GM15510 (cell line): ENCODE measurements around the gene LAMC2.

Source experiments
- POLR2A ChIP-seq: IDR thresholded peaks from 3 replicates; pipeline ENCODE4 v1.6.1; 2011; ENCODE audit warnings: borderline replicate concordance; ENCODE audit not compliant: insufficient read length; ENCODE audit errors: extremely low read depth

The LAMC2 gene

GRCh38 chr1:183194527-183195141, 8.6 kb downstream of the LAMC2 start:
- no peak for TF ChIP-seq POLR2A

DNA sequence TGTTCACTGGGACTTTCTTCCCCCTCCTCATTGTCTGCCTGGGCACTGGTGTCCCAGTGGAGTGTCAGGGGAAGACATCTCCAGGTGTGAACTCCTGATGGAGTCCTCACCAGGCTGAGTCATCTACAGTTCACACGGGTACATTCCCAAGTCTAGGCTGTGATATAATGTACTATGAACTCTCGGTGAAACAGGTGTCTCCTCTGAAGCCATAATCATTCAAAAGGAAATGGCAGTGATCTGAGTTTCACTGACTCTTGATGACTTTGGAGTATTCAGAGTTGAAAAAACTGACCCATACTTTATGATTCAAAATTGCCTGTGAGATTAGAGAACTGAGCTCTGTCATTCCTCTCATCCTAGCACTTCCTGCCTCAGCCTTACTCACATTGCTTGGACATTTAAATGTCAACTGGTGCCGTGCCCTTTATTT, 9.1 kb downstream of the LAMC2 start:
- TF ChIP-seq POLR2A = no peak

- no peak for TF ChIP-seq POLR2A
Observed at GRCh38 chr1:183197762-183198161, 11.7 kb downstream of the LAMC2 start.

- TF ChIP-seq POLR2A = no peak
Observed at GRCh38 chr1:183198463-183198862, 12.4 kb downstream of the LAMC2 start.

- no peak for TF ChIP-seq POLR2A
Observed at GRCh38 chr1:183199304-183199703, 13.2 kb downstream of the LAMC2 start.

DNA sequence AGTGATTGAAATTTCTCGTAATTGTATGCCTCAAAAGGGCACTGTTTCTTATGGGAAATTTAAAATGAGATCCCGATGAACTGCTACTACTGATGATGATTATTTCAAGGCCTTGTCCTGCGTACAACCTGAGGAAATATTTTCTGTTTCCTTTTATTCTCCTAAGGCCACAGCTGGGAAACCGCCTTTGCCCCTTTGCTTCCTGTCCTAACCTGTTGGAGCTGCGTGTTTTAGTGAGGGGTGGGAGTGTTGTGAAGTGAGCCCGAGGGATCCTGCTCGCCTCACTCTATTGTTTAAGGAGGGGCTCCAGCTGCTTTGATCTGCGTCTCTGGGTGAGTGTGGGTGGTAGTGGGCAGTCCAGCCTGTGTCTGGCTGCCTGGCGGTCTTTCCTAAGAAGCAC, 14.4 kb downstream of the LAMC2 start:
- no peak for TF ChIP-seq POLR2A

GRCh38 chr1:183203094-183203493, 17.0 kb downstream of the LAMC2 start:
- TF ChIP-seq POLR2A = no peak

DNA sequence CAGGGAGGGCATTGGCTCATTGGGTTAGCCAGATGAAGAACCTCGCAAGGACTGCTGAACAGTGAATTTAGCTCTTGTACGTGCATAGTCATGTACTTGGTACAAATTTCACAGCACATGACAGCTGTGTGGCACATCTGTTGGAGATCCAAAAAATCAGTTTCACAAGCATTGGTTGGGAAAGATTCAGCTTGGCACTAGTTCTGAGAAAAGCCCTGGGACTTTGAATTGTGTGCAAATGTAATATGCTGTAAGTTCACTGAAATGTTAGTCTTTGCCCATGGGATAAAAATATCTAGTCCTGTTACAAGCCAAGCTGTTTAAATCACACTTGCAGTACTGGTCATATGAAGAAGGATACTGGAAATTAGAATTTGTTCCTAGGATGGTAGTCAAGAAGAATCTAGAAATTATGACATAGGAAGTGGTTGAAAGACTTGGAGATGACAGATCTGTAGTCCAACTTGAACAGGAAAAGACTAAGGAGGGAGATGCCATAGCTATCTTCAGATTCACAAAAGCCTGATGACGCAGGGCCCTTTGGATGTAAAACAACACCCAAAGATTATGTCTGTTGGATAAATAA, 19.2 kb downstream of the LAMC2 start:
- no peak for TF ChIP-seq POLR2A

DNA sequence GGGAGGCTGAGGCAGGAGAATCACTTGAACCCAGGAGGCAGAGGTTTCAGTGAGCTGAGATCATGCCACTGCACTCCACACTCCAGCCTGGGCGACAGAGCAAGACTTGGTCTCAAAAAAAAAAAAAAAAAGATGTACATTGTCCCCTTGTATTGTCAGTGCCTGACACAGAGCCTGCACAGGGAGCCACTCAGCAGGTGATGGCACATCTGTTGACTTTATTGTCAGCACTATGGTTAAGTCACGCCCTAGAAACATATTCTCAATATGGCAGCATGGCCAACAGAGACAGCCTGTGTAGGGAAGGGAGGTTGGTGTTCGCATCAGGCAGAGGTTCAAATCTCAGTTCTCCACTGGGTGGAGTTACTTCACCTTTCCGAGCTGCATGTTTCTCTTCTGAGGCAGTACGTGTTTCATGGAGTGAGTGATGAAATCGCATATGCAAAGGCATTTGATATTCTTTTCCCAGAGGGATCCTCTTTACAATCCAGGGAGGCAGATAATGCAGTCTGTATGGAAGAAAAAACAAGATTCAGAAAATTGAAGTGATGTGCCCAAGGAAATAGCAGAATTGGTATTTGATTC, 20.6 kb downstream of the LAMC2 start:
- no peak for TF ChIP-seq POLR2A

- TF ChIP-seq POLR2A = no peak
Observed at GRCh38 chr1:183209533-183210158, 23.6 kb downstream of the LAMC2 start.

DNA sequence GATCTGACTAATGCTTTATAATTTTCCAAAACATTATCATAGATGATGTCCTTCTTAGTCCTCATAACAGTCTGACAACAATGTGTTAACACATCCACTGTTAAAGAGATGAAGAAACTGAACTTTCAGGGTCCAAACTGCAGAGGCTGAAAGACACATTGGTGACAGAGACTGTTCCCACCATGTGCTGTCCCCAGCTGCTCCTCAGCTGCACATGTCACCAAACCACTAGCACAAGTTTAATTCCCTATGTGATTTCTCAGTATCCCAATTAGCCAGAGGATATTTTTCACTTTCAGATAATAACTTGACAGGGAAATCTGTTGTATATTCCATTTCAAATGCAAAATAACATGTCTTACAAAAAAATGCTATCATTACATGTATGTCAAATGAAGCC, 24.6 kb downstream of the LAMC2 start:
- TF ChIP-seq POLR2A = no peak

DNA sequence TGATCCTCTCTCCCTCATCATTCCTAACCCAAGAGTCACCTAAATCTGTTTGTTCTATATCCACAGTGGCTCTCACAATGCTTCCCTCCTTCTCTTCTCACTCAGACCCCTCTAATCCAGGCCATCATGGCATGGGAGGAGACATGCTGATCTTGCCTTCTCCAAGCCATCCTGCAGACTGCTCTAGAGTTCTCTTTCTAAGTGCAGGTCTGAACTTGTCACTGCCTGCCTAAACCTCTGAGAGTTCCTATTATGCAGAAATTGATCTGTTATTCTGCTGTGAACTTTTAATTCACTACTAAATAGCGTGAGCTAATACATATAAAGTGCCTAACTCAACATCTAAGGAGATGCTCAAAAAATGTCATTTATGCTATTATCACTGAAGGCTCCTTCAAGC, 26.8 kb downstream of the LAMC2 start:
- no peak for TF ChIP-seq POLR2A

DNA sequence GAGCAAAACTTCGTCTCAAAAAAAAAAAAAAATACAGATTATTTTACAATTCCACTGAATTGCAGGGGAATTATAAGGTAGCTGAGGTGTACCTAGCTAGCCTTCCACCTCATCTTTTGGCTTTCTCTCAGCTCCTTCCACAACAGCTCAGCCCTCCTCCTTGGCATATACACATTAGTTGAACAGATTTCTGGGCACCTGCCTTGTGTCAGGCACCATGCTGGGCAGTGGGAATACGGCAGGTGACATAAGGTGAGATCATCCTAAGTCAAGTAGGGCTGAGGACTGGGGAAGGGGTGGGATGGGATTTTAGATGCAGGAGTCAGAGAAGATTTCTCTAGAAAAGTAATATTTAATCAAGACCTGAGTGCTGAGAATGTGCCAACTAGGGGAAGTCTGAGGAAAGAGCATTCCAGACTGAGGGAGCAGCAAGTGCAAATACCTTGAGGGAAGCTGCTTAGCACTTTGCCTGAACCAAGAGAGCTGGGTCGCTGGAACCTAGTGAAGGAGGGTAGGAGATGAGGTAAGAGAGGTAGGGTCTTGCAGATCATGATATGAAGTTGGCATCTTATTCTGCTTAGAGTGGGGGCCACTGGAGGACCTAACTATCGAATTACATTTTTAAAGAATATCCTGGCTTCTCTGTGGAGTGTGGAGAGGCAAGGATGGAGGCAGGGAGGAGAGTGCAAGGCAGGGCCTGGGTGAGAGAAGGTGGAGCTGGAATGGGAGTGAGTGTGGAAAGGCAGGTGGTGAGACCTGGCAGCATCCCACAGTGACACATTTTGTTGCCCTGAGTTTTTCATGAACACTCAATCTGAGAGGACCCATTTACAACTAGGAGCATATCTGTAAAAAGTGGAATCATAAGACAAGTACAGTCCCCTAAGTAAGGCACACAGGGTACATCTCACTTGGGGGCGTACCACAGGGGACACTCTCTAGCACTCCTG, 28.2 kb downstream of the LAMC2 start:
- no peak for TF ChIP-seq POLR2A

DNA sequence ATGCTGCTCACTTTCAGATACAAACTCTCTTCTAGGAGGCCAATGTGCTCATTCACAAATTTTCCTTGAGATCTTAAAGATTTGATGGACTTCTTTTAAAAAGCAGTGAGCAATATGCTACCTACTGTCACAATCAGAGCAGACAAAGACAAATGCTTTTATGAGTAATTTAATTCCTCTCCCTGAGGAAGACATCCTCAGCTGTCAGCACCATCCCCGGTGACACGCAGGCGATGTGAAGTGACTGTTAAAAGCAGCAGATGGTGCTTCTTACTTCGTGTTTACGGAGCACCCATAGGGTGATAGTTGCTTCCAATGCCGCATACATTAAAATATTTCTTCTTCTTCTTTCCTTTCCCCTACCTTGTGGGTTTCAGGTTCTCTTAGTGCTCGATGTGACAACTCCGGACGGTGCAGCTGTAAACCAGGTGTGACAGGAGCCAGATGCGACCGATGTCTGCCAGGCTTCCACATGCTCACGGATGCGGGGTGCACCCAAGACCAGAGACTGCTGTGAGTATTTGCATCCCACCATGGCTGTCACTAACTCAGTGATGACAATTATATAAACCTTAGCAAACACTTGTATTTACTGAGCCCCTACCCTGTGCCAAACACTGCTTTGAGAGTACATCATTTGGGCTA, 29.1 kb downstream of the LAMC2 start:
- no peak for TF ChIP-seq POLR2A
